Fibroblast of skin of back (primary cell): ENCODE data around the gene TRIM27.
"Not testable (repeated sequence)": the region's sequence is repeated elsewhere in the genome, so short reads cannot be mapped to it uniquely, and the experiment has no call there.

Experiments used
- DNase-seq: peaks from one replicate; pipeline ENCODE4 v3.0.0-alpha.2; 2013

Gene TRIM27

GRCh38 chr6:28943223-28943556, 19.4 kb upstream of the TRIM27 start:
- DNase-seq, result no peak

- DNase-seq, result no peak
These were observed 18.1 kb upstream of the TRIM27 start for GRCh38 chr6:28941684-28942448.

GRCh38 chr6:28940858-28941683, 17.3 kb upstream of the TRIM27 start:
- DNase-seq, result peak; percentile 86

GRCh38 chr6:28940294-28940857, 16.6 kb upstream of the TRIM27 start:
- peak; percentile 65 for DNase-seq

- DNase-seq, result no peak
These were observed 9.3 kb upstream of the TRIM27 start for GRCh38 chr6:28933069-28933468.

GRCh38 chr6:28929887-28930620, 6.3 kb upstream of the TRIM27 start:
- DNase-seq, result no peak

- DNase-seq, result not testable (repeated sequence)
These were observed 5.6 kb upstream of the TRIM27 start for GRCh38 chr6:28929339-28929738.

GRCh38 chr6:28927846-28928245, 4.1 kb upstream of the TRIM27 start:
- DNase-seq, result no peak

GRCh38 chr6:28922821-28923317, 916 bp downstream of the TRIM27 start:
- DNase-seq, result peak; percentile 46

- DNase-seq, result peak; percentile 28
These were observed 1.6 kb downstream of the TRIM27 start for GRCh38 chr6:28922004-28922820.

- DNase-seq, result no peak
These were observed 3.5 kb downstream of the TRIM27 start for GRCh38 chr6:28920281-28920680.

GRCh38 chr6:28914941-28915340, 8.8 kb downstream of the TRIM27 start:
- DNase-seq, result no peak

- no peak for DNase-seq
These were observed 12.7 kb downstream of the TRIM27 start for GRCh38 chr6:28910901-28911690.

- peak; percentile 68 for DNase-seq
These were observed 16.4 kb downstream of the TRIM27 start for GRCh38 chr6:28907394-28907793.

GRCh38 chr6:28906669-28907068, 17.1 kb downstream of the TRIM27 start:
- DNase-seq, result no peak

GRCh38 chr6:28903686-28904085, 20.1 kb downstream of the TRIM27 start:
- no peak for DNase-seq

- DNase-seq, result no peak
These were observed 22.0 kb downstream of the TRIM27 start for GRCh38 chr6:28901831-28902230.

GRCh38 chr6:28900577-28901256, 23.1 kb downstream of the TRIM27 start:
- DNase-seq, result no peak

GRCh38 chr6:28898710-28898965, 25.1 kb downstream of the TRIM27 start:
- no peak for DNase-seq

- no peak for DNase-seq
These were observed 26.4 kb downstream of the TRIM27 start for GRCh38 chr6:28897369-28897745.
